Caco-2 (cell line): ENCODE data around the gene ADGRL4. TPM values are rescaled to one million over a fixed set of nuclear protein-coding genes. Genes with fewer than 3 reads are reported as not detected.

Source experiments
- BruUV-seq: library from RNA; stranded (reverse); fragments of 400-500 nt; replicated peaks from 2 replicates; lab custom pipeline; 2021; lab: Mats Ljungman, UMichigan
- CTCF ChIA-PET: fragments of 300-600 bp; sonication (Branson Sonifier 250); formaldehyde crosslinking; loops from one replicate; lab custom pipeline; 2022; ENCODE audit warnings: antibody characterized with exemption; lab: Charles Lee
- POLR2A ChIA-PET: fragments of 300-600 bp; sonication (Branson Sonifier 250); formaldehyde crosslinking; loops from one replicate; lab custom pipeline; 2022; ENCODE audit warnings: antibody characterized with exemption; lab: Charles Lee
- DNase-seq, 2 experiments: peaks; one replicate each; pipeline versions ENCODE4 v3.0.0 to v3.0.0-alpha.2; 2020 to 2022
- H3K27me3 ChIP-seq: replicated peaks from 2 replicates; pipeline ENCODE4 v1.6.0; 2011; ENCODE audit warnings: low read length; ENCODE audit not compliant: control insufficient read depth, insufficient read depth
- H3K36me3 ChIP-seq: 2 replicates; pipeline ENCODE4 v1.5.1; 2011; ENCODE audit warnings: low read length; ENCODE audit not compliant: control insufficient read depth, insufficient read depth
- H3K4me1 ChIP-seq: fragments of 250-450 bp; sonication (Bioruptor Pico); 2 replicates; pipeline ENCODE4 v1.5.1; 2020; ENCODE audit warnings: mild to moderate bottlenecking
- H3K4me3 ChIP-seq: 2 replicates; pipeline ENCODE4 v1.5.1; 2011; ENCODE audit warnings: low read depth, mild to moderate bottlenecking, control low read depth, low read length
- H3K9me3 ChIP-seq: fragments of 250-450 bp; sonication (Bioruptor Pico); 2 replicates; pipeline ENCODE4 v1.5.1; 2020; ENCODE audit warnings: mild to moderate bottlenecking, moderate library complexity
- H3K27ac Mint-ChIP-seq: one replicate; pipeline ENCODE4 v1.8.0; 2022; ENCODE audit warnings: mixed read lengths; ENCODE audit not compliant: unreplicated experiment
- H3K27me3 Mint-ChIP-seq: one replicate; pipeline ENCODE4 v1.8.0; 2022; ENCODE audit warnings: mixed read lengths; ENCODE audit not compliant: insufficient read depth, unreplicated experiment
- H3K36me3 Mint-ChIP-seq: one replicate; pipeline ENCODE4 v1.8.0; 2022; ENCODE audit warnings: mild to moderate bottlenecking, mixed read lengths; ENCODE audit not compliant: insufficient read depth, unreplicated experiment
- H3K4me1 Mint-ChIP-seq: one replicate; pipeline ENCODE4 v1.8.0; 2022; ENCODE audit warnings: low read depth, mixed read lengths; ENCODE audit not compliant: unreplicated experiment
- H3K4me3 Mint-ChIP-seq: one replicate; pipeline ENCODE4 v1.8.0; 2022; ENCODE audit warnings: mild to moderate bottlenecking, moderate library complexity, mixed read lengths; ENCODE audit not compliant: unreplicated experiment
- H3K9me3 Mint-ChIP-seq: one replicate; pipeline ENCODE4 v1.8.0; 2022; ENCODE audit warnings: mixed read lengths; ENCODE audit not compliant: unreplicated experiment
- CTCF ChIP-seq, 2 experiments: fragments of 200-600 bp in 1 of 2; IDR thresholded peaks; 1 replicate in 1 of 2; 2 replicates in 1 of 2; pipeline versions ENCODE4 v1.5.1 to v1.8.0; 2011 to 2022; ENCODE audit warnings: antibody characterized with exemption in 1 of 2, control low read depth in 1 of 2, inconsistent platforms in 1 of 2, low read depth in 1 of 2, low read length in 1 of 2, mild to moderate bottlenecking in 1 of 2, moderate library complexity in 1 of 2; ENCODE audit not compliant: insufficient read depth in 1 of 2, severe bottlenecking in 1 of 2, unreplicated experiment in 1 of 2
- intact Hi-C: fragments of 100-400 bp; cut with micrococcal nuclease; formaldehyde crosslinking; loops from one replicate; pipeline ENCODE4 v1.10.0; 2022; ENCODE audit not compliant: unreplicated experiment
- total RNA-seq: library from RNA; stranded (reverse); gene quantifications from 2 replicates; pipeline ENCODE4 v1.2.3, GENCODE V29; 2022

The ADGRL4 gene
- total RNA-seq, 1 experiment from 2014 or later = not detected

GRCh38 chr1:78894811-78895210, 111.7 kb downstream of the ADGRL4 start:
- no peak for DNase-seq
- no TSS peak for BruUV-seq
- Histone ChIP-seq H3K4me1 (no peaks in the 10 kb centered on the region), H3K4me3 (no peak overlapping the region), H3K9me3 (no peaks in the 10 kb centered on the region), H3K36me3 (no peaks in the 10 kb centered on the region), H3K27me3 (no peaks in the 10 kb centered on the region)
- H3K36me3 Mint-ChIP-seq = no peaks in the 10 kb centered on the region
- intact Hi-C loops = no loop called here
- no peaks in the 10 kb centered on the region for H3K4me1 Mint-ChIP-seq
- ChIA-PET POLR2A (no interaction called here), CTCF (no interaction called here)
- no peak for TF ChIP-seq CTCF (IDR thresholded peaks at IDR 0.05; ENCODE audit: insufficient read depth in 1 of 2, low read depth in 1 of 2, low read length in 1 of 2, severe bottlenecking in 1 of 2, unreplicated experiment in 1 of 2)
- no peak overlapping the region for H3K27ac Mint-ChIP-seq
- H3K4me3 Mint-ChIP-seq = no peak overlapping the region
- H3K27me3 Mint-ChIP-seq = no peaks in the 10 kb centered on the region
- H3K9me3 Mint-ChIP-seq = no peaks in the 10 kb centered on the region

GRCh38 chr1:78892260-78892840, 114.2 kb downstream of the ADGRL4 start:
- DNase-seq = no peak
- no peaks in the 10 kb centered on the region for H3K27me3 Mint-ChIP-seq
- H3K4me1 ChIP-seq = no peaks in the 10 kb centered on the region
- no peaks in the 10 kb centered on the region for H3K36me3 Mint-ChIP-seq
- H3K4me1 Mint-ChIP-seq = no peaks in the 10 kb centered on the region
- H3K4me3 ChIP-seq = no peak overlapping the region
- H3K4me3 Mint-ChIP-seq = no peak overlapping the region
- no peak overlapping the region for H3K27ac Mint-ChIP-seq
- TF ChIP-seq CTCF (IDR thresholded peaks at IDR 0.05; ENCODE audit: insufficient read depth in 1 of 2, low read depth in 1 of 2, low read length in 1 of 2, severe bottlenecking in 1 of 2, unreplicated experiment in 1 of 2) = no peak
- H3K9me3 Mint-ChIP-seq = no peaks in the 10 kb centered on the region
- H3K9me3 ChIP-seq = no peaks in the 10 kb centered on the region
- CTCF ChIA-PET = no interaction called here
- intact Hi-C loops = no loop called here
- BruUV-seq = no TSS peak
- POLR2A ChIA-PET = no interaction called here
- no peaks in the 10 kb centered on the region for H3K27me3 ChIP-seq
- H3K36me3 ChIP-seq = no peaks in the 10 kb centered on the region

GRCh38 chr1:78887458-78887857, 119.1 kb downstream of the ADGRL4 start:
- no peaks in the 10 kb centered on the region for H3K27me3 Mint-ChIP-seq

More at GRCh38 chr1:78887458-78887857, 119.1 kb downstream of the ADGRL4 start:
- POLR2A ChIA-PET = no interaction called here
- no peaks in the 10 kb centered on the region for H3K36me3 Mint-ChIP-seq
- no TSS peak for BruUV-seq
- Histone ChIP-seq H3K9me3 (no peaks in the 10 kb centered on the region), H3K27me3 (no peaks in the 10 kb centered on the region), H3K4me3 (no peak overlapping the region), H3K4me1 (no peaks in the 10 kb centered on the region), H3K36me3 (no peaks in the 10 kb centered on the region)
- H3K4me3 Mint-ChIP-seq = no peak overlapping the region
- CTCF ChIA-PET = no interaction called here
- no peak for TF ChIP-seq CTCF (IDR thresholded peaks at IDR 0.05; ENCODE audit: insufficient read depth in 1 of 2, low read depth in 1 of 2, low read length in 1 of 2, severe bottlenecking in 1 of 2, unreplicated experiment in 1 of 2)
- no peak overlapping the region for H3K27ac Mint-ChIP-seq
- H3K4me1 Mint-ChIP-seq = no peaks in the 10 kb centered on the region
- no peak for DNase-seq
- intact Hi-C loops = no loop called here
- no peaks in the 10 kb centered on the region for H3K9me3 Mint-ChIP-seq
